NCI-H2029 treated with DMSO at 0.1 percent for 48 hours (cell line): ENCODE results near the gene NWD2.
"Not testable (repeated sequence)": the region's sequence is repeated elsewhere in the genome, so short reads cannot be mapped to it uniquely, and the experiment has no call there.

ENCODE experiments used
- DNase-seq: peaks from one replicate; lab custom pipeline; 2025; lab: John Stamatoyannopoulos, UW

Gene NWD2

GRCh38 chr4:37393889-37394288, 149.3 kb downstream of the NWD2 start:
- no peak for DNase-seq

GRCh38 chr4:37397505-37397904, 153.0 kb downstream of the NWD2 start:
- DNase-seq = no peak

DNA sequence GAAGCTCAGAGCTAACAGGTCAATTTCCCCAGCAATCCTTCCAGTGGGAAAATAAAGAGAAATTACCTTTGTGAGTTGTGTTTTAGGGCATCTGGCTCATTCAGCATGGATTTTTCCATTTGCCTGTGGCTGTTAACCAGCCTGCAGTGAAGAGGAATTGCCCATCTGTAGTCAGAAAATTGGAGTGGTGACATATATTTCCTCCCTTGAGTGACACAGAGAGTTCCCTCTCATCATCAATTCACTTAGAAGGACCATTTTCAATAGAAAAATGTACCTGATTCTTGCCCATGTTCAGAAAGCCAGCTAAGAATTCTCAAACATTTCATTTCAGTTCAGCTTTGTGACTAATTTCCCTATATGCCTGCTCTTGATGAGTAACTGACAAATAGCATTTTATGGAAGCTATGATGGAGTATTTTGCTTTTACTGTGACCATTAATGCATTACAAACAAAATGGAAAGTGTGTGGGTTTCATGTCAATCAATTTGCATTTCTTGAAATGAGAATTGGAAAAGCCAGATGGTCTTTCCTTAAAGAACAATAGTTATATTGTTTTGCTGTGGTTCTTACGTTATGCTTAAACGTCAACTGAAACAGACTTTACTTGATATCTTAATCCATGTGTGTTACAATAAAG, 155.8 kb downstream of the NWD2 start:
- DNase-seq = no peak

GRCh38 chr4:37407938-37408826, 163.6 kb downstream of the NWD2 start:
- DNase-seq = not testable (repeated sequence)

GRCh38 chr4:37413612-37414011, 169.1 kb downstream of the NWD2 start:
- not testable (repeated sequence) for DNase-seq

DNA sequence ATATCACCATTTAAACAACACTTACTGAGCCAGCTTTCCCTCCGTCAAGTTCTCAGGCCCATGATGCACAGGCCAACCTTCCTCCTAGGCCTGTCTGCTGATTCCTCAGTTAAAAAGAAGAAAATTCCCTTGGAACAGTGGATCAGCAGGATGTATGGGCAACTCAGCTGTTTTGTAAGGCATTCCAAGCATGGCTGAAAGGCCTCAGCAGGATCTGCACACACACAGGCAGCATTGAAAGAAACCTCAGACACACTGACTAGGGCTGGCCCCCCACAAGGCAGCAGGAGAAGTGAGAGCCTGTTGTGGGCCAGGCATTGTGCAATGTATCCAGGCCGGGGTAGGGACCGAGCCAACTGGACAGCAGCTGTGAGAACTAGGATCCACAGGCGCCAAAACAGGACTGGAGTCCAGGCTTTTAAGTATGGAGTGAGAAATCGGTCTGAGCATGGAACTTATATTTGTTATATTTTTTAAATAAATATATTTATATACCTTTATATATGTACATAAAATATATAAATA, 171.4 kb downstream of the NWD2 start:
- no peak for DNase-seq

DNA sequence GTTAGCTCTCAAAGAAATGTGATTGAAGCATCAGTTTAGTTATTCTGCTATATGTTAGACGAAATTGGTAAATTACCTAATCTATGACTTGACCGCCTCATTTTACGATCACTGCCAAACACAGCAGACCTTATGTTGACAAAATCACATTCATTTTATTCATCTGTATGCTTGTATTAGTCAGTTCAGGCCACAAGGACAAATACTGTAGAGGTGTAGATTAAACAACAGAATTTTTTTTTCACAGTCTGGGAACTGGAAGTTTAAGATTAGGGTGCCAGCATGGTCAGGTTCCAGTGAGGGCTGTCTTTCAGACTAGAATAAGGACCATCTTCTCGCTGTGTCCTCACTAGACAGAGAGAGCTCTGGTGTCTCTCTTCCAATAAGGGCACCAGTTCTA, 177.1 kb downstream of the NWD2 start:
- no peak for DNase-seq

- no peak for DNase-seq
Observed at GRCh38 chr4:37422102-37422501, 177.6 kb downstream of the NWD2 start.

GRCh38 chr4:37422638-37423037, 178.1 kb downstream of the NWD2 start:
- DNase-seq = no peak

DNA sequence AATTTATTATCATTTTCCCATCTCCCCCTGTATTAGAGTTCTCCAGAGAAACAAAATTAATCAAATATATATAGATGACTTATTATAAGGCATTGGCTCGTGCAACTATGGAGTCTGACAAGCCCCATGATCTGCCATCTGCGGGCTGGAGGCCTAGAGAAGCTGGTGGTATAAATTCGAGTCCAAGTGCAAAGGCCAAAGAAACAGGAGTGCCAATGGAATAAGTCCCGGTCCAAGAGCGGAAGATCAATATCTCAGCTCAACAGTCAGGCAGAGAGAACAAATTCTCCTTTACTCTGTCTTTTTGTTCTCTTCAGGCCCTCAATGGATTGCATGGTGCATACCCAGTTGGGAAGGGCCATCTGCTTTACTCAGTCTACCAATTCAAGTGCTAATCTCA, 178.8 kb downstream of the NWD2 start:
- DNase-seq = no peak

DNA sequence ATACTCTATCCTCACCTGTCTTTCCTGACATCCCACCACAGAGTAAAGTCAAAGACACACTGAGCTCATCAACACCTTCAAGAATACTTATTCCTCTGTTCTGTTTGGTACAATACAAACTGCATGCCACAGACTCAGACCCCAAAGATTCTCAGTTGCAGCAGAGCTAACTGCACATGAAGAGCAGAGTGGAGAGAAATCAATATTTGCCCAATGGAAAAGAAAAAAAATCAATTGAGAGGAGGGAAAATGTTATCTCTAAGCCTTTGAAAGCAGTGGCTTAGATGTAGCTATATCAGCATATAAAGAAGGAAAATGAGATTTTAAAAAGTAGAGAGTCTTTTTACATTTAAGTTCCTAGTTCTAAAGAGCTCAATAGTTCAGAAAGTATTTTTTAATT, 180.2 kb downstream of the NWD2 start:
- no peak for DNase-seq

- DNase-seq = no peak
Observed at GRCh38 chr4:37425857-37426256, 181.3 kb downstream of the NWD2 start.

- no peak for DNase-seq
Observed at GRCh38 chr4:37427193-37427592, 182.7 kb downstream of the NWD2 start.

- DNase-seq = no peak
Observed at GRCh38 chr4:37429906-37430305, 185.4 kb downstream of the NWD2 start.

- no peak for DNase-seq
Observed at GRCh38 chr4:37430718-37431416, 186.3 kb downstream of the NWD2 start.

GRCh38 chr4:37431417-37431743, 186.8 kb downstream of the NWD2 start:
- no peak for DNase-seq

- no peak for DNase-seq
Observed at GRCh38 chr4:37434469-37434868, 189.9 kb downstream of the NWD2 start.

DNA sequence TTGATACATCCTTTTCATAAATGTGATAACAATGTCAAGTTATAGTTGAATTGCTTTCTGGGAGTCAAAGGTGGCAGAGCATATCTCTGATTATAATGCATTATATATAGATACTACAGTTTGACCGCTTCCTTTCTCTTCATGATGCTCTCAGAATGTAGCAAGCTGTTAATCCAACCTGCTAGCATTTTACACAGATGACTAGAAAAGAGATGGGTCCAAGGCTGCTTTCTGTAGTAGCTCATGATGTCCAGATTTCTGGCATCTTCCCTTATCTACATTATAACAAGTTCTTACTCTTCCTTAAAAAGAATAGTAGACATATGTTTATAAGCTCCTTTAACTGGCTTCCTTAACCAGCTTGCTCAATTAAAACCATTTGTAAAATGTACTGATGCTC, 192.0 kb downstream of the NWD2 start:
- no peak for DNase-seq

GRCh38 chr4:37437163-37437562, 192.6 kb downstream of the NWD2 start:
- DNase-seq = no peak

- no peak for DNase-seq
Observed at GRCh38 chr4:37438564-37439279, 194.2 kb downstream of the NWD2 start.

GRCh38 chr4:37439809-37440474, 195.4 kb downstream of the NWD2 start:
- DNase-seq = no peak

DNA sequence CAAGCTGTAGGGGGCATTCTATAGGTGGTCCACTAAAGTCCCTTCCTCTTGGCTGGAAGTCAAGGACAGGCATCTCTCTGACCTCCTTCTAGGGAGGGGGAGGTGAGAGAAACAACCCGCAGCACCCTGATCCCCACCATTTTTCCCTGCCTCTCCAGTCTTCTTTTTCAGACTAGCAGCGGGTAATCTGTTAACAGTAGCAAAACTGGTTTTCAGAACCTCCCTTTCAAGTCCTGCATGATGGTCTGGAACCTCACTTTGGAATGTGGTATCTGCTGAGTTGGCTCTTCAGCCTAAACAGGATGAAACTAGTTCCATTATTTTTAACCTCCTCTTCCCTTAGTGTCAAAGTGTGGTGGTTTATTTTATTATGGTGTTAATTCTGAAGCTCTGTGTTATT, 196.0 kb downstream of the NWD2 start:
- DNase-seq = no peak
